Testis (tissue), 2 donors: ENCODE measurements around the gene ADK.

Source experiments
- CTCF ChIP-seq, 3 experiments: fragments of 450-650 bp in 2 of 3; fragments of 200-600 bp in 1 of 3; sonication (generic) in 1 of 3; IDR thresholded peaks; one replicate each; pipeline ENCODE4 v1.5.1; 2016 to 2019; ENCODE audit warnings: antibody characterized with exemption in 3 of 3, mild to moderate bottlenecking in 2 of 3, moderate library complexity in 1 of 3
- POLR2A ChIP-seq: fragments of 450-650 bp; IDR thresholded peaks from one replicate; pipeline ENCODE4 v1.6.1; 2017; ENCODE audit warnings: antibody characterized with exemption, mild to moderate bottlenecking, moderate library complexity

GRCh38 chr10:74276416-74276815, 125.4 kb downstream of the ADK start:
- TF ChIP-seq CTCF (IDR thresholded peaks at IDR 0.05) (no peak), POLR2A (no peak)
